SK-N-SH (cell line): ENCODE data around the gene PRM1. TPM values are rescaled to one million over a fixed set of nuclear protein-coding genes. Genes with fewer than 3 reads are reported as not detected.

Experiments used
- CTCF ChIA-PET: fragments of 300-600, 350-600 bp; formaldehyde crosslinking; extraction: SDS; loops from one replicate; lab custom pipeline; 2021; lab: Yijun Ruan, JAX
- POLR2A ChIA-PET: fragments of 350-600 bp; sonication (Branson Sonifier 250); formaldehyde crosslinking; extraction: SDS; loops from one replicate; lab custom pipeline; 2020; ENCODE audit warnings: antibody characterized with exemption, inconsistent platforms; lab: Yijun Ruan, JAX
- DNase-seq: peaks from one replicate; pipeline ENCODE4 v3.0.0; 2012
- H2AFZ ChIP-seq: fragments of 200-600 bp; sonication (generic); 2 replicates; pipeline ENCODE4 v1.8.1; 2016; ENCODE audit warnings: antibody characterized with exemption, mild to moderate bottlenecking, low read depth
- H3F3A ChIP-seq: fragments of 200-600 bp; sonication (generic); replicated peaks from 2 replicates; pipeline ENCODE3; 2016; ENCODE audit warnings: antibody characterized with exemption, mild to moderate bottlenecking; ENCODE audit not compliant: insufficient read depth
- H3K27ac ChIP-seq, 2 experiments: fragments of 200-500 bp in 1 of 2; fragments of 200-600 bp in 1 of 2; sonication (Bioruptor generic) in 1 of 2; sonication (generic), shearing (Covaris generic) in 1 of 2; 2 replicates each; pipeline versions ENCODE4 v1.5.1 to v1.6.1; 2014 to 2016; ENCODE audit warnings: low read depth in 2 of 2, inconsistent platforms in 1 of 2, low read length in 1 of 2, mild to moderate bottlenecking in 1 of 2, mixed read lengths in 1 of 2
- H3K27me3 ChIP-seq: fragments of 200-600 bp; sonication (generic), shearing (Covaris generic); 2 replicates; pipeline ENCODE4 v1.6.1; 2016; ENCODE audit warnings: mixed run types; ENCODE audit not compliant: insufficient read depth
- H3K36me3 ChIP-seq, 2 experiments: fragments of 200-500 bp in 1 of 2; fragments of 200-600 bp in 1 of 2; sonication (Bioruptor generic) in 1 of 2; sonication (generic) in 1 of 2; replicated peaks in 1 of 2; 2 replicates each; pipeline versions ENCODE3 to v1.5.1; 2014 to 2016; ENCODE audit warnings: low read length in 1 of 2, mild to moderate bottlenecking in 1 of 2; ENCODE audit not compliant: insufficient read depth in 2 of 2, control insufficient read depth in 1 of 2
- H3K4me1 ChIP-seq, 2 experiments: fragments of 200-500 bp in 1 of 2; fragments of 200-600 bp in 1 of 2; sonication (Bioruptor generic) in 1 of 2; sonication (generic), shearing (Covaris generic) in 1 of 2; 2 replicates each; pipeline versions ENCODE4 v1.5.1 to v1.6.1; 2014 to 2016; ENCODE audit warnings: low read depth in 1 of 2, low read length in 1 of 2, mixed run types in 1 of 2; ENCODE audit not compliant: insufficient read depth in 2 of 2, control insufficient read depth in 1 of 2
- H3K4me2 ChIP-seq: fragments of 200-600 bp; sonication (generic), shearing (Covaris generic); 2 replicates; pipeline ENCODE4 v1.6.1; 2017; ENCODE audit warnings: mixed run types
- H3K4me3 ChIP-seq, 2 experiments: fragments of 200-500 bp in 1 of 2; fragments of 200-600 bp in 1 of 2; sonication (Bioruptor generic) in 1 of 2; sonication (generic), shearing (Covaris generic) in 1 of 2; 2 replicates each; pipeline versions ENCODE4 v1.5.1 to v1.8.1; 2014 to 2016; ENCODE audit warnings: low read depth in 2 of 2, inconsistent platforms in 1 of 2, low read length in 1 of 2, mild to moderate bottlenecking in 1 of 2, mixed read lengths in 1 of 2, moderate library complexity in 1 of 2
- H3K79me2 ChIP-seq: fragments of 200-600 bp; sonication (generic); 2 replicates; pipeline ENCODE4 v1.8.1; 2017; ENCODE audit warnings: mild to moderate bottlenecking; ENCODE audit not compliant: insufficient read depth
- H3K9ac ChIP-seq: fragments of 200-600 bp; sonication (generic); 2 replicates; pipeline ENCODE4 v1.6.1; 2017; ENCODE audit warnings: mixed run types
- H3K9me2 ChIP-seq: fragments of 200-600 bp; sonication (generic); 2 replicates; pipeline ENCODE4 v1.6.1; 2017; ENCODE audit warnings: mixed run types
- H3K9me3 ChIP-seq: fragments of 200-600 bp; sonication (generic); 2 replicates; pipeline ENCODE4 v1.6.1; 2017; ENCODE audit warnings: mixed run types, mild to moderate bottlenecking, moderate library complexity
- H4K20me1 ChIP-seq: fragments of 200-600 bp; sonication (generic); 2 replicates; pipeline ENCODE4 v1.6.1; 2017; ENCODE audit warnings: mild to moderate bottlenecking, mixed run types; ENCODE audit not compliant: insufficient read depth
- CTCF ChIP-seq: fragments of 200-600 bp; sonication (generic); IDR thresholded peaks from 2 replicates; pipeline ENCODE4 v1.6.1; 2017; ENCODE audit warnings: antibody characterized with exemption, mild to moderate bottlenecking, moderate library complexity
- EZH2phosphoT487 ChIP-seq: fragments of 200-600 bp; sonication (generic); IDR thresholded peaks from 2 replicates; pipeline ENCODE4 v1.6.1; 2017; ENCODE audit warnings: low read depth, mixed run types, mild to moderate bottlenecking, antibody characterized with exemption, moderate library complexity, borderline replicate concordance
- FOXJ3 ChIP-seq: sonication (generic); formaldehyde crosslinking; IDR thresholded peaks from 2 replicates; pipeline ENCODE4 v1.5.1; 2020; ENCODE audit warnings: mild to moderate bottlenecking, missing genetic modification reagents
- FOXM1 ChIP-seq: IDR thresholded peaks from 2 replicates; pipeline ENCODE4 v1.4.0; 2012; ENCODE audit warnings: low read depth, mild to moderate bottlenecking
- GABPA ChIP-seq: IDR thresholded peaks from 2 replicates; pipeline ENCODE4 v1.4.0; 2012; ENCODE audit warnings: low read depth, mild to moderate bottlenecking
- JUND ChIP-seq: IDR thresholded peaks from 2 replicates; pipeline ENCODE4 v1.4.0; 2012
- RCOR1 ChIP-seq: fragments of 150-350 bp; IDR thresholded peaks from 2 replicates; pipeline ENCODE4 v1.6.1; 2017; ENCODE audit warnings: antibody characterized with exemption, low read length
- USF2 ChIP-seq: fragments of 150-350 bp; IDR thresholded peaks from 2 replicates; pipeline ENCODE4 v1.6.1; 2017; ENCODE audit warnings: antibody characterized with exemption, low read length, low read depth, borderline replicate concordance
- ZBTB33 ChIP-seq: IDR thresholded peaks from 2 replicates; pipeline ENCODE4 v1.4.0; 2012; ENCODE audit warnings: low read depth, borderline replicate concordance
- WGBS: methylation state at CpG from one replicate; pipeline ENCODE4 v1.1.6; 2017; ENCODE audit warnings: low lambda C conversion rate; 5-methylcytosine and 5-hydroxymethylcytosine counted together
- polyA plus RNA-seq, 3 experiments: library from polyadenylated mRNA; depleted of rRNA; stranded (reverse); fragments of >200 nt; gene quantifications; 2 replicates each; pipeline ENCODE4 v1.2.3, GENCODE V29; 2012

The PRM1 gene
- polyA plus RNA-seq, 1 of the 3 experiments (the other 2 are of a cell fraction) = not detected

GRCh38 chr16:11327277-11328171, 46.4 kb upstream of the PRM1 start:
- no peak for DNase-seq
- no peaks in the 10 kb centered on the region for H4K20me1 ChIP-seq
- CTCF ChIA-PET = interaction anchor here (0.9 kb wide), 1 partner anchor 72 kb away, joined by 3 read pairs; the partner anchor contains the start of gene SOCS1
- peaks cover 0 to 18% of the 10 kb centered on the region in 2 experiments; a peak in 3 of 4 replicates for H3K4me1 ChIP-seq
- peaks cover 14% of the 10 kb centered on the region for H3F3A ChIP-seq
- no peaks in the 10 kb centered on the region for H3K36me3 ChIP-seq
- H3K27ac ChIP-seq = peak overlapping the region in 1 of 2 experiments; percentile 70; a peak in 2 of 4 replicates
- no peak for TF ChIP-seq JUND
- no peaks in the 10 kb centered on the region for H3K9me3 ChIP-seq
- peak overlapping the region; percentile 88 for H3K4me2 ChIP-seq
- H3K79me2 ChIP-seq = no peaks in the 10 kb centered on the region
- H2AFZ ChIP-seq = no peak overlapping the region
- no peak overlapping the region for H3K9ac ChIP-seq
- H3K27me3 ChIP-seq = no peaks in the 10 kb centered on the region
- no peaks in the 10 kb centered on the region for H3K9me2 ChIP-seq
- no peak overlapping the region for H3K4me3 ChIP-seq
- POLR2A ChIA-PET = no interaction called here
- WGBS = 92% methylated on average over 22 of the region's 23 CpGs

GRCh38 chr16:11326737-11327276, 45.7 kb upstream of the PRM1 start:
- DNase-seq = no peak
- CTCF ChIA-PET = interaction anchor here (0.6 kb wide), 1 partner anchor 14 kb away, joined by 3 read pairs; no protein-coding TSS in a partner anchor
- no peaks in the 10 kb centered on the region for H3K9me3 ChIP-seq
- no peak overlapping the region for H3K9ac ChIP-seq
- peaks cover 14% of the 10 kb centered on the region for H3F3A ChIP-seq
- no peak overlapping the region for H3K27ac ChIP-seq
- no peak overlapping the region for H3K4me3 ChIP-seq
- peaks cover 0 to 18% of the 10 kb centered on the region in 2 experiments; a peak in 3 of 4 replicates for H3K4me1 ChIP-seq
- no peaks in the 10 kb centered on the region for H3K9me2 ChIP-seq
- WGBS = 93% methylated on average over 9 of the region's 9 CpGs
- POLR2A ChIA-PET = no interaction called here
- H3K79me2 ChIP-seq = no peaks in the 10 kb centered on the region
- no peak overlapping the region for H3K4me2 ChIP-seq
- no peak overlapping the region for H2AFZ ChIP-seq
- H4K20me1 ChIP-seq = no peaks in the 10 kb centered on the region
- TF ChIP-seq ZBTB33 = no peak
- no peak for TF ChIP-seq EZH2phosphoT487
- TF ChIP-seq GABPA = no peak
- TF ChIP-seq RCOR1 = no peak
- TF ChIP-seq FOXM1 = no peak
- TF ChIP-seq FOXJ3 (CRISPR knock-in tag) = no peak
- no peak for TF ChIP-seq CTCF
- no peak for TF ChIP-seq USF2
- no peaks in the 10 kb centered on the region for H3K27me3 ChIP-seq
- no peaks in the 10 kb centered on the region for H3K36me3 ChIP-seq
